Ovary (tissue), 9 donors: ENCODE measurements around the gene NBEAL2. TPM values are rescaled to one million over a fixed set of nuclear protein-coding genes. Genes with fewer than 3 reads are reported as not detected.

Experiments used
- DNase-seq, 5 donors: peaks; one replicate each; pipeline ENCODE4 v3.0.0-alpha.2; 2019 to 2020
- H3K27ac ChIP-seq, 2 donors: fragments of 200-600 bp; one replicate each; pipeline versions ENCODE4 v1.5.1 to v1.8.0; 2019 to 2022
- H3K27me3 ChIP-seq: fragments of 200-600 bp; one replicate; pipeline ENCODE4 v1.8.0; 2022
- H3K36me3 ChIP-seq: fragments of 200-600 bp; sonication (generic); one replicate; pipeline ENCODE4 v1.5.1; 2019
- H3K4me1 ChIP-seq: one replicate; pipeline ENCODE4 v1.8.1; 2013; ENCODE audit warnings: mild to moderate bottlenecking, moderate library complexity; ENCODE audit not compliant: insufficient read depth
- H3K4me3 ChIP-seq: fragments of 200-600 bp; sonication (generic); one replicate; pipeline ENCODE4 v1.5.1; 2017
- H3K9me3 ChIP-seq, 2 donors: fragments of 200-600 bp in 1 of 2; sonication (generic) in 1 of 2; one replicate each; pipeline versions ENCODE4 v1.5.1 to v1.8.1; 2013 to 2019; ENCODE audit warnings: mild to moderate bottlenecking in 1 of 2, moderate library complexity in 1 of 2
- CTCF ChIP-seq, 3 donors: fragments of 450-650 bp in 2 of 3; fragments of 200-600 bp in 1 of 3; IDR thresholded peaks; one replicate each; pipeline versions ENCODE4 v1.5.1 to v1.8.0; 2016 to 2022; ENCODE audit warnings: antibody characterized with exemption in 3 of 3, mild to moderate bottlenecking in 1 of 3
- EP300 ChIP-seq: sonication (generic); formaldehyde crosslinking; IDR thresholded peaks from one replicate; pipeline ENCODE4 v1.6.1; 2017; ENCODE audit warnings: antibody characterized with exemption
- POLR2A ChIP-seq: fragments of 450-650 bp; IDR thresholded peaks from one replicate; pipeline ENCODE4 v1.6.1; 2017; ENCODE audit warnings: antibody characterized with exemption, mild to moderate bottlenecking, moderate library complexity
- WGBS, 3 donors: extraction: QIAGEN DNeasy Blood & Tissue Kit in 1 of 3; methylation state at CpG; one replicate each; pipeline versions ENCODE4 v1.1.5 to v1.1.7; 2013 to 2017; 5-methylcytosine and 5-hydroxymethylcytosine counted together
- intact Hi-C, 4 donors: fragments of 100-400 bp; cut with DNase I; formaldehyde crosslinking; loops; one replicate each; pipeline versions ENCODE4 v1.11.0 to v1.15.1; 2022 to 2023
- polyA plus RNA-seq, 2 donors: library from polyadenylated mRNA; stranded (reverse); fragments of 200-250 nt in 1 of 2; fragments of 350-450 nt in 1 of 2; fragmentation: Illumina TruSeq in 1 of 2; extraction: RNeasy Lipid Tissue Mini Kit (QIAGEN cat#74804) in 1 of 2; gene quantifications; one replicate each; pipeline ENCODE4 v1.2.3, GENCODE V29; 2013 to 2014
- total RNA-seq, 7 donors: library from RNA; depleted of rRNA in 2 of 7; stranded (reverse); fragments of >200 nt in 2 of 7; fragmentation: NEBNext Ultra II Directional in 3 of 7; extraction: Animal tissue kit (Norgen Biotek cat#: 25700) in 3 of 7; gene quantifications; one replicate each; pipeline versions ENCODE4 v1.1.0 to v1.2.4, GENCODE V29; 2016 to 2023
- donor health status: DM: no; HTN: no; CAD: no; lungs with moderate emphysema.
- donor health status: DM: no; HTN: no; CAD: no.
- donor health status: Bipolar disorder and iron deficiency.
- donor health status: DM: yes; HTN: yes; CAD: no.
- donor health status: DM: no; HTN: no; CAD: no.
- donor health status: DM: yes; HTN: yes; CAD: no.

NBEAL2 gene
- total and polyA plus RNA-seq, 9 donors, result 3.4 to 19.1 (median 13.7) TPM

GRCh38 chr3:46931631-46932331, 47.7 kb upstream of the NBEAL2 start:
- intact Hi-C loops, result loop anchor here in 2 of 4 donors (10.0 kb wide), 1 partner anchor 393 kb away; no protein-coding TSS in a partner anchor
- Histone ChIP-seq H3K4me3 (no peak overlapping the region), H3K9me3 (no peaks in the 10 kb centered on the region), H3K4me1 (peaks cover 50% of the 10 kb centered on the region), H3K36me3 (no peaks in the 10 kb centered on the region), H3K27me3 (no peaks in the 10 kb centered on the region), H3K27ac (peak overlapping the region in 1 of 2 donors; percentile 5)
- TF ChIP-seq EP300 (no peak), POLR2A (no peak), CTCF (IDR thresholded peaks at IDR 0.05) (no peak)
- WGBS, 3 donors, result 33 to 37% (median 35%) methylated on average over 6 of the region's 6 CpGs
- DNase-seq, result peak in 1 of 5 donors; percentile 58

GRCh38 chr3:46932455-46933225, 46.8 kb upstream of the NBEAL2 start:
- intact Hi-C loops, result loop anchor here in 2 of 4 donors (10.0 kb wide), 1 partner anchor 392 kb away; no protein-coding TSS in a partner anchor
- H3K4me3 ChIP-seq, result no peak overlapping the region
- H3K36me3 ChIP-seq, result no peaks in the 10 kb centered on the region
- WGBS, 3 donors, result 68 to 76% (median 70%) methylated on average over 7 of the region's 7 CpGs
- no peaks in the 10 kb centered on the region for H3K27me3 ChIP-seq
- peak overlapping the region; percentile 5 to 28 for H3K27ac ChIP-seq
- no peak for TF ChIP-seq POLR2A
- TF ChIP-seq CTCF (IDR thresholded peaks at IDR 0.05), result no peak
- TF ChIP-seq EP300, result no peak
- H3K4me1 ChIP-seq, result peaks cover 50% of the 10 kb centered on the region
- H3K9me3 ChIP-seq, result no peaks in the 10 kb centered on the region
- DNase-seq, result peak in 1 of 5 donors; percentile 34

- Histone ChIP-seq H3K36me3 (no peaks in the 10 kb centered on the region), H3K27me3 (no peaks in the 10 kb centered on the region), H3K4me3 (no peak overlapping the region), H3K27ac (peak overlapping the region; percentile 5 to 28), H3K9me3 (no peaks in the 10 kb centered on the region), H3K4me1 (peaks cover 50% of the 10 kb centered on the region)
- WGBS, 3 donors, result 74 to 77% (median 75%) methylated on average over 6 of the region's 6 CpGs
- TF ChIP-seq CTCF (IDR thresholded peaks at IDR 0.05) (no peak), POLR2A (no peak), EP300 (no peak)
- intact Hi-C loops, result loop anchor here in 2 of 4 donors (10.0 kb wide), 1 partner anchor 392 kb away; no protein-coding TSS in a partner anchor
- DNase-seq, result peak in 1 of 5 donors; percentile 30
Observed at GRCh38 chr3:46933261-46933660, 46.2 kb upstream of the NBEAL2 start.

GRCh38 chr3:46934072-46934471, 45.4 kb upstream of the NBEAL2 start:
- no peaks in the 10 kb centered on the region for H3K9me3 ChIP-seq
- H3K27me3 ChIP-seq, result no peaks in the 10 kb centered on the region
- no peak overlapping the region for H3K4me3 ChIP-seq
- peaks cover 50% of the 10 kb centered on the region for H3K4me1 ChIP-seq
- DNase-seq, result peak in 2 of 5 donors; percentile 57
- TF ChIP-seq EP300 (no peak), POLR2A (no peak), CTCF (IDR thresholded peaks at IDR 0.05) (no peak)
- intact Hi-C loops, result loop anchor here in 2 of 4 donors (10.0 kb wide), 1 partner anchor 391 kb away; no protein-coding TSS in a partner anchor
- WGBS, 3 donors, result 47 to 57% (median 55%) methylated on average over 2 of the region's 2 CpGs
- no peak overlapping the region for H3K27ac ChIP-seq
- no peaks in the 10 kb centered on the region for H3K36me3 ChIP-seq
